Hematopoietic multipotent progenitor cell treated with erythropoietin and hydrocortisone succinate and interleukin-3 and kit ligand, for 6 days (in vitro differentiated cells): ENCODE results near the gene CSGALNACT2.
"Not testable (repeated sequence)": the region's sequence is repeated elsewhere in the genome, so short reads cannot be mapped to it uniquely, and the experiment has no call there.

ENCODE experiments used
- DNase-seq: peaks from one replicate; pipeline ENCODE4 v3.0.0-alpha.2; 2015

The CSGALNACT2 gene, protein sequence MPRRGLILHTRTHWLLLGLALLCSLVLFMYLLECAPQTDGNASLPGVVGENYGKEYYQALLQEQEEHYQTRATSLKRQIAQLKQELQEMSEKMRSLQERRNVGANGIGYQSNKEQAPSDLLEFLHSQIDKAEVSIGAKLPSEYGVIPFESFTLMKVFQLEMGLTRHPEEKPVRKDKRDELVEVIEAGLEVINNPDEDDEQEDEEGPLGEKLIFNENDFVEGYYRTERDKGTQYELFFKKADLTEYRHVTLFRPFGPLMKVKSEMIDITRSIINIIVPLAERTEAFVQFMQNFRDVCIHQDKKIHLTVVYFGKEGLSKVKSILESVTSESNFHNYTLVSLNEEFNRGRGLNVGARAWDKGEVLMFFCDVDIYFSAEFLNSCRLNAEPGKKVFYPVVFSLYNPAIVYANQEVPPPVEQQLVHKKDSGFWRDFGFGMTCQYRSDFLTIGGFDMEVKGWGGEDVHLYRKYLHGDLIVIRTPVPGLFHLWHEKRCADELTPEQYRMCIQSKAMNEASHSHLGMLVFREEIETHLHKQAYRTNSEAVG

DNA sequence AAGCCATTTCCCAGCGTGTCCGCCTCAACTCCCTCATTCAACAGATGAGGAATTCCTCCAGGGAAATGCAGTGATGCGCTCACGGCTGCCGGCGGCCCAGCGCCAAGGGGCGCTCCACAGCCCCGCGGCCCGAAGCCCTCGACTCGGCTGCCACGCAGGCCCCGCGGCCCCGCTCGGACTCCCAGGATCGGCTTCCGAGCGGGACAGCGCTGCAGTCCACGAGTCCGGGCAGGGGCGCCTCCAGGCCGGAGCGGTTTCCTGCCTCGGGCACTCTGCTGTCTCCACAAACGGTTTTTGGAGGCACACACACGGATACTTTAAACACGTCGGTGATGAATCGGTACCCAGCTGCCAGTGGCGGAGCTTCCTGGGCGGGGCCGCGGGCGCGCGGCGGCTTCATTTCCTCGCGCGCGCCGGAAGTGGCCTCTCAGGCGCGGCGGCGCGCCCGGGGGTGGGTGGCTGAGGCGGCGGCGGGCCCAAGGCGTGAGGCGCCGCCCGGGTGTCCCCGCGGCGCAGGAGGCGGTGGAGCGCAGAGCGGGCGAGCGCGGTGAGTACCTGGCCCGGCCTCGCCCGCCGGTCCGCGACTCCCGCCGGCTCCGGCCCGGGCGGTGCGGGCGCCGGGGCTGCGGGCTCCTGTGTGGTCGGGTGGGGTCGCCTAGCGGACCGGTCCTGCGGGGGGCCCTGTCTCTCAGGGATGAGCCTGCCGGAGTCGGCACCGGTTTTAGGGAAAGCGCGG is at the start of gene CSGALNACT2:
TSS of gene CSGALNACT2 (plus strand) at position 425 of the 736 bp plus-strand sequence. CDS start 16,705 bp downstream, outside the sequence.
- DNase-seq: peak; percentile 90

DNA sequence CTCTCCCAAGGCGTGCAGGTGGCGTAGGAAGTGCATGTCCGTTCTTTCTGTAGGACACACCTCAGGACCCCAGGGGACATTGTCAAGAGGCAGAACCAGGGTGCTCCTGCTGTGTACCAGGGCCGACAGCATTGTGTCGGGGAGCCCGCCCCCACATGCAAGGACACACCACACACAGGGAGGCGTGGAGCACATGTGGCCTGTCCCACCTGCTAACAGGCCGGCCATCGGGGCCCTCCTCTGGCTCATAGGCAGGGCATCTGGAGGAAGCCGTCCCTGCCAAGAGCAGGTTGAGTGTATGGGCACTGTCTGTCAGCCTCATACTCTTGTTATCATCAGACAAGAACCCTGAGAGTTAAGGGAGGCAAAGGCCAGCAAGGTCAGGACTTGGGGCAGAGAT is 48.7 kb upstream of the CSGALNACT2 start:
- DNase-seq: no peak

DNA sequence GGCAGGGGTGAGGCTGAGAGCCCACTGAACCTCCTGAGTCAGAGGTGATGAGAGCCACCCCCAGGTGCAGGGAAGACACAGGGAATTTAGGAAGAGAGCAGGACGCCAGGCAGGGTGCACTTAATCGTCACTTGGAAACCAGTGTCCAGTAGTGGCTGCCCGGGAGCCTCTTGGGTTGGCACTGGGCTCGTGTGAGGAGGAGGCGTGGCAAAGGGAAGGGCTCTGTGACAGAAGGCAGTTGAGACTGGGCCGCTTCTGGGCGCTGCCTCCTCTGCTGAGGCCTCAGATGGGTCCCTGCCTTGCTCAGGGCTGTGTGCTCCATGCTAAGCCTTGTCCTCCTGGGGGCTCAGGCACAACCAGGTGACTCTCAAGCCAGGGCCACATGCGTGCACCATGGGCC is 48.1 kb upstream of the CSGALNACT2 start:
- DNase-seq: no peak

DNA sequence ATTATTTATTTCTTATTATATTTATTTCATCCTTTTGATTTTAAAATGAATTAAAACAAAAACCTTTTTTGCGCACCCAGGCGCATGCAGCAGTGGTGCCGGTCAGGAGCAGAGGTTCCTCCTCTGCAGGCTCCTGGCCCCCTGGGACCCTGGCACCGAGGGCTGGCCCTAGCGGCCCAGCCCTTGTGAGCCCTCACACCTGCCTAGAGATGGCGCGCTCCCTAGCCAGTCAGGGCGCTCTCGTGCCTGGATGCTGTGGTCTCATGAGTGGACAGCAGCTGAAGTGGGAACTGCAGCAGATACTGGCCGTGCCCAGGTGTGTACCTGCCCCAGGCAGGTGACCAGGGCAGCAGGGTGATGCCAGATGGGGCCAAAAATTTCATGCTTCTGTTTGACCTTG is 47.6 kb upstream of the CSGALNACT2 start:
- no peak for DNase-seq

DNA sequence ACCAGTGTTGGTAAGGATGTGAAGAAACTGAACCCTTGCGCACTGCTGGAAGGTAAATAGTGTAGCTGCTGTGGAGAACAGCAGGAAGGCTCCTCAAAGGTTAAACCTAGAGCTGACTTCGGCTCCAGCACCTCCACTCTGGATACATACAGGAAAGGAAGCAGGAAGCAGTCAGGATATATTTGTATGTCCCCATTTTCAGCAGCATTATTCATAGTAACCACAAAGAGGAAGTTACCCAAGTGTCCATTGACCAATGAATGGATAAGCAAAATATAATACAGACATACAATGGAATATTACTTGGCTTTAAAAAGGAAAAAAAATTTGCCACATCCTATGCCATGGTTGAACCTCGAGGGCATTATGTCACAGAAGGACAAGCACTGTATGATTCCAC is 46.4 kb upstream of the CSGALNACT2 start:
- peak; percentile 34 for DNase-seq

DNA sequence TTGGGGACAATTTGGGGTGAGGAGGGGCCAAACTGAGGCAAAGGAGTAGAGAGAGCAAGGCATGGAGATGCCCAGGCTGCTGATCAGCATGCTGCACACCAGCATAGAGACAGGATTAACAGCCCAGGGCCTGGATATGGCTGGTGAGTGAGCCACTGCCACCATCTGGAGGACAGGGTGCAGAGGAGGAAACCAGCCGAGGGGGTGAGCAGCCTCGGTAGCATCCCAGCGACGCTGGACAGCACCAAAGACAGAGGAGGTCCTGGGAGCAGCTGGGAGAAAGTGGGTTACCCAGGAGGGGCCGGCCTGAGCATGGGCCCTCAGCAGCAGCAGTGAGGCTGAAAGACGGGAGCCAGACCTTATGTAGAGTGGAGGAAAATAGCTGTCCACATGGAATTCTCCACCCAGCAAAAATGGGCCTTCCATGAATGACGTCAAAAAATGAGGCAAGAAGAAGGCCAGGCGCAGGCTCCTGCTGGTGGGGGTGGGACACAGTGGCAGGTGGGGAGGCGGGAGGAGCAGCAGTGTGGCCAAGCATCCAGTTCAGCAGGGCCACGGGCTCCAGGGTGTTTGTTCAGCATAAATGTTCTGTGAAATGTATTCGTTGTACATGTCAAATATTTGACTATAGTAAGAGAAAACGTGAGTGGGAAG is 44.7 kb upstream of the CSGALNACT2 start:
- peak; percentile 40 for DNase-seq

DNA sequence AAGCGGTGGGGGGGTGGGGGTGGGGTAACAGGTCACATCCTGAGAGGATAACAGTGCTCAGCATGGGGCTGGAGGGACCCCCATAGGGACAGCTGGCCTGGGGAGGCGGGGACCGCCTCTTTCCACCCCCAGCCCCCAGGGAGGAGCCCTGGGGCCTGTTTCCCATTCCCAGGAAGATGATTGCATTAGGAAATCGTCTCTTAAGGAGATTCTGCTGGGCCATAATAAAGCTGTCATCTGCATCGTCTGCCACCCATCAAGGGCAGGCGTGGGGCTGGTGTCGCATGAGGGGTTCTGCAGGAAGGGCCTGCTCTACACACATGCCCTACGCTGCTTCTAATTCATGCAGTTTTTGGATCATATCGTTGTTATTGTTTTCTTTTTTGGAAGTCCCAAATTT is 44.2 kb upstream of the CSGALNACT2 start:
- DNase-seq: no peak

DNA sequence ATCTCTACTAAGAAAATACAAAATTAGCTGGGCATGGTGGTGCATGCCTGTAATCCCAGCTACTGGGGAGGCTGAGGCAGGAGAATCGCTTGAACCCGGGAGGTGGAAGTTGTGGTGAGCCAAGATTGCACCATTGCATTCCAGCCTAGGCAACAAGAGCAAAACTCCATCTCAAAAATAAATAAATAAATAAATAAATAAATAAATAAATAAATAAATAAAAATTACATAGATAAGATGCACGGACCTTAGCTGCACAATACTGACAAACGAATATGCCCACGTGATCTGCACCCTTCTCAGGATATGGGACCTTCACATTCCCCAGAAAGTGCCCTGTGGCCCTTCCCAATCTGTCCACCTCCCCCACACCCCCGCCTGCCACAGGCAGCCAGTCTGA is 38.9 kb upstream of the CSGALNACT2 start:
- not testable (repeated sequence) for DNase-seq

DNA sequence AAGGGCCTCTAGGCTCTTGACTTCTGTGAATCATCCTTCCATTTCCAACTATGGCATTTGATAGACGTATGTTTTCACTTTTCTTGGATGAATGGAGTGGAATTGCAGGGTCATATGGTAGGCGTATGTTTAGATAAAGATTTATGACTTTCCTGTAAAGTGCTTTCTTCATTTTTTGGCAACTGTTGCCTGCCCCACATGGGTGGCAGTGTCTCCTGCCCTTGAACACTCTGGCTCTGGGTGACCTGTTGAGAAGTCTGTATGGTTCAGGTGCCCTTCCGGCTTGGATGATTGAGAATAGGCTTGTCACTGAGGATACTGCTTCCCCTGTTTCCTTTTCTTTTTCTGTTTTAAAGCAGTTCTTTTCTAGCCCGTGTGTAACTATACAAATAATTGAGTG is 38.3 kb upstream of the CSGALNACT2 start:
- no peak for DNase-seq

DNA sequence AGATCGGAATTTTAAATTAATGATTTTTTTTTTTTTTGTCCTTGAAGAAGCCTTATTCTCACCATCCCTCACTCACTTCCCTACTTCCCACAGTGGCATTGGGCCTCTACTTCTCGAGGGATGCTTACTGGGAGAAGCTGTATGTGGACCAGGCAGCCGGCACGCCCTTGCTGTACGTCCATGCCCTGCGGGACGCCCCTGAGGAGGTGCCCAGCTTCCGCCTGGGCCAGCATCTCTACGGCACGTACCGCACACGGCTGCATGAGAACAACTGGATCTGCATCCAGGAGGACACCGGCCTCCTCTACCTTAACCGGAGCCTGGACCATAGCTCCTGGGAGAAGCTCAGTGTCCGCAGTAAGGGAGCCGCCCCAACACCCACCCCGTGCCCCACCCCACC is 37.9 kb upstream of the CSGALNACT2 start:
- DNase-seq: no peak

DNA sequence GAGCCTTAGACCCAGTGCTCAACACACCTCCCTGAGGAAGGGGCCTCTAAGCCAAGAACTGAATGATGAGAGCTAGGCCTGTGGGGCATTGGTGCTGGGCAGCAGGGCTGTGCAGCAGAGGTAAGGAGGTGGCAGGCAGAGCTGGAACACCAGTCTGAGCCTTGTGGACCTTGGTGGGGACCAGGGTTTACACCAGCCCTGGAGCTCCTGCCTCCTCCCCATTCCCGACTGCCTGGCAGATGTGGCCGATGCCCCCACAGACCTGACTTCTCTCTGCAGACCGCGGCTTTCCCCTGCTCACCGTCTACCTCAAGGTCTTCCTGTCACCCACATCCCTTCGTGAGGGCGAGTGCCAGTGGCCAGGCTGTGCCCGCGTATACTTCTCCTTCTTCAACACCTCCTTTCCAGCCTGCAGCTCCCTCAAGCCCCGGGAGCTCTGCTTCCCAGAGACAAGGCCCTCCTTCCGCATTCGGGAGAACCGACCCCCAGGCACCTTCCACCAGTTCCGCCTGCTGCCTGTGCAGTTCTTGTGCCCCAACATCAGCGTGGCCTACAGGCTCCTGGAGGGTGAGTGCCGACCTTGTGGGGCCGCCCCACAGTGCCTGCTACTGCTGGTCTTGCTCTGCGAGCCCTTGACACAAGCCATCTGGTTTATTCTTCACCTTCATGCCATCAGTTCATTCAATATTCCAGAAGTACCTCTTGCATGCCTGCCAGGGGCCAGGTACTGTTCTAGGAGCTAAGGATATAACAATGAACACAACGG is 36.0 kb upstream of the CSGALNACT2 start:
- no peak for DNase-seq

DNA sequence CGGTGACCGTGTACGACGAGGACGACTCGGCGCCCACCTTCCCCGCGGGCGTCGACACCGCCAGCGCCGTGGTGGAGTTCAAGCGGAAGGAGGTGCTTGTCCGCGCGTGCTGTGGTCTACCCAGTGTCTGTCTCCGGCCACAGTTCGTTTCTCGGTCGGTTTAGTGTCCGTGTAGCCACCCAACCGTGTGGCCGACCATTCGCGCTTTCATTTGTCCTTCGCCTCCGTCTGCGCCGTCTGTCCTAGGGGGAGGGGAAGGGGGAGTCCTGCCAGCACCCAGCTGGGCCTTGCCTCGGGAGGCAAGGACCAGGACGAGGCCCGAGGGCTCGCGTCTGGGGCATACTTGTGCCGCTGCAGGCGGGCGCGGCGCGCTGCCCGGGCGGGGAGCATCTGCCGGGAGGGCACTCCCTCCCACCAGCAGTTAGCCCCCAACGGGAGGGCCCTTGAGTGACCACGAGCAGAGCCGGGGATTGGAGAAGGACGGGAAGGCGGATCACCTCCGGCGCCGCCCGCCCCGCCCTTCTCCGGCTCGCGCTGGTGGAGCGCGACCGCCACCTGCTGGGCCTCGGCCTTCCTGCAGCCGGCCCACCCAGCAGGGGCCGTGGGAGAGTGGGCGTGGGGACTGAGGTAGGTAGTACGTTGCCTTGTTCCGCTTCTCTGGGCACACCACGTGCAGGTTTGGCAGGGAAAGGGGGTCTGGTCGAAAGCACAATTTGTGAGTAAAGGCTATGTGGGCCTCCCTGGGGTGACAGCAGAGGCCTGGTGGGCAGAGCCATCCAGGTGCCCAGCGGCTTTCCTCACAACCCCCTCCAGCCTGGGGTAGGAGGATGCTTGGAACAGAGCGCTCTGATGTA is 32.9 kb upstream of the CSGALNACT2 start:
- DNase-seq: peak; percentile 78

DNA sequence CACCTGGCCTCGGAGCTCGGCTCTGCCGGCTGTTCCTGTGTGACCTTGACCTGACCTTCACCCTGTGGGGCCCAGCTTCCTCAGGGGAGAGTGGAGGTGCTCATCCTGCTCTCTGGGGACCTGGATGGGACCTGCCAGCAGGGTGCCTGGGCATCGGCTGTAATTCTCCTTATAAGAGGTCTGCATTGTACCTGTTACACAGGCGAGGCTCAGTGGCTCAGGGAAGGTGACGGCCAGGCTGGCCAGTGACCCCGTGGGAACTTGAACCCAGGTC is 32.4 kb upstream of the CSGALNACT2 start:
- DNase-seq: no peak

DNA sequence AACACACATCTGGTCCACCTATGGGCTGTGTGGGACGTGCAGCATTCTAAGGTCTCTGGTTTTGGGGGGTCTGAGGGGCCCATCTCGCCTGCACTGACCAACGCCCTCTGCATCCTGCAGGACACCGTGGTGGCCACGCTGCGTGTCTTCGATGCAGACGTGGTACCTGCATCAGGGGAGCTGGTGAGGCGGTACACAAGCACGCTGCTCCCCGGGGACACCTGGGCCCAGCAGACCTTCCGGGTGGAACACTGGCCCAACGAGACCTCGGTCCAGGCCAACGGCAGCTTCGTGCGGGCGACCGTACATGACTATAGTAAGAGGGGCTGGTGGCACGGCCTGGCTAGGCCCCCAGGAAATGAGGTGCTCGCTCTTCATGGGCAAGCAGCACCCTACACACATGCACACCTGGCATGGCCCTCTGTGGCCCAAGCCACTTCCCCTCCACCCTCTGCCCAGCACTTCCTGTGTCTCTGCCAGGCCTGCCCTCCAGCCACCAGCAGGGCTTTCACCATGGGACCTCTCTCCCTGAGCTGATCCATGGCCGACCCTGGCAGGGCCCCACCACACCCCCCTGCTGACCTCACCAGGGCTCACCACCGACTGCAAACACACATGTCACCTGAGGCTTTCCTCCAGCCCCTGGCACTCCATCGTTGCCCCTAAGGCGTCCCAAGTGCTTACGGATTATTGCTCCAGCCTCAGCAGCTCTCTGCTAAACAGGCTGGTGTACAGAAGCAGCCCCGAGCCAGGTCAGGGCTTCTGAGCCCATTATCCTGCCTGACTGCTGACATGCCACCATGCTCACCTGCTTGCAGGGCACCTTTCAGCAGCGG is 31.8 kb upstream of the CSGALNACT2 start:
- DNase-seq: no peak

DNA sequence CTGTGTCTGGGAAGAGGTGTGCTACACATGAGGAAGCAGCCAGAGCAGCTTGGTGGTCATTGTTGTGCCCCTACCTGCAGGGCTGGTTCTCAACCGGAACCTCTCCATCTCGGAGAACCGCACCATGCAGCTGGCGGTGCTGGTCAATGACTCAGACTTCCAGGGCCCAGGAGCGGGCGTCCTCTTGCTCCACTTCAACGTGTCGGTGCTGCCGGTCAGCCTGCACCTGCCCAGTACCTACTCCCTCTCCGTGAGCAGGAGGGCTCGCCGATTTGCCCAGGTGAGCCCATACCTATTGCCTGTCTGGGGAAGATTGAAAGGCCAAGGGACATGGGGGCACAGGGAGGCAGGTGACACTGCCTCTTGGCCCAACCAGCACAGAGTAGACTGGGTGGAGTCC is 29.3 kb upstream of the CSGALNACT2 start:
- DNase-seq: no peak

DNA sequence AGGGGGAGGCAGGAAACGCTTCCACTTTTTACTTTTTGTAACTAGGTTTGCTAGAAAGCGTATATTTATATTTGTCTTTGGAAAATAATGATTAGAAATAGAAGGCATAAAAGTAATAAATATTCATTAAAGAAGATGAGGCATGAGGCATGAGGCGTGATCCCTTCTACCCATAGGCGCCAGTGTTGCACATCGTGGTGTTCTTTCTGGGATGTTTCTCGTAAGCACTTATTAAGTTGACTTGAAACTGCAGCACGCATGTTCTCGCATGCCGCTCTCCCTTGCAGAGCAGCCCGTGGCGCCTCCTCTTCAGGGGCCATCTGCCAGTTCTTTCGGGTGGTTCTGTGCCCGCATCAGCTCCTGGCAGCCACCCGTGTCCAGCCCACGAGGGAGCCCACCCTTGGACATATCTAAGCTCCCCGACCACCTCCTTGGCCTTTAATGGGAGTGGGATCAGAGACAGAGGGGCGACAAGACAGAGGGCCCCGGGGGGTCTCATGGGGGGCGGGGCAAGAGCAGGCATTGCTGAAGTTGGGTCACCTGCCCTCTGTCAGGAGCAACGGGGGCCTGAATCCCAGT is 28.5 kb upstream of the CSGALNACT2 start:
- no peak for DNase-seq

DNA sequence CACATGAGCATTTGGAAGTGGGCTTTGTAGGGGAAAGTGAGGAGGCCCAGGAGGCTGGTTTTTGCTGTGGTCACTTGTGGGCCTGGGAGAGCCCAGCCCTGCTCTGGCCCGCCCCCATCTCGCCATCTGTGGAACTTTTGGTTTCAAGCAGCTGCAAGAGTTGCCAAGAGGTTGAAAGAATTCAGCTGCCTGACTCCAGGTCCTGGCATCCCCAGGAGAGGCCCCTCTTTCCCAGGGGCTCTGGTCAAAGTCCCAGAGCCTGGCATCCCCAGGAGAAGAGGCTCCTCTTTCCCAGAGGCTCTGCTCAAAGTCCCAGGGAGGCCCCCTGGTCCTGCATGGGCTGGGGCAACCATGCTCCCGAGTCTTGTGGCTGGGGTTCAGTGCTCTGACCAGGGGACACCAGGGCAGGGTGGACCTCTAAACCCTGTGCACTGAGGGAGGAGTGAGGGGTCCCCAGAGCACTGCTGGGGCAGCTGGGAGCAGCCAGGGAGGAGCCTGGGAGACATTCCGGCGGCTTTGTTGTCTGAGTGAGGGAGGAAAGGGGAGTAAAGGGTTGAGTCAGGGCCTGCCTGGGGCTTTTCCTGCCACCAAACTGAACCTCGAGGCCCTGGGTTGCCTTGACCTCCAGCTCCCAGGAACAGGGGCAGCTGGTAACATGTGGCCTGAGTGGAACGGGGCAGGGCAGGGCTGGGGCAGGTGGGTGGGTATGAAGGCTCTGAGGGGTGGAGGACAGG is 27.7 kb upstream of the CSGALNACT2 start:
- no peak for DNase-seq

DNA sequence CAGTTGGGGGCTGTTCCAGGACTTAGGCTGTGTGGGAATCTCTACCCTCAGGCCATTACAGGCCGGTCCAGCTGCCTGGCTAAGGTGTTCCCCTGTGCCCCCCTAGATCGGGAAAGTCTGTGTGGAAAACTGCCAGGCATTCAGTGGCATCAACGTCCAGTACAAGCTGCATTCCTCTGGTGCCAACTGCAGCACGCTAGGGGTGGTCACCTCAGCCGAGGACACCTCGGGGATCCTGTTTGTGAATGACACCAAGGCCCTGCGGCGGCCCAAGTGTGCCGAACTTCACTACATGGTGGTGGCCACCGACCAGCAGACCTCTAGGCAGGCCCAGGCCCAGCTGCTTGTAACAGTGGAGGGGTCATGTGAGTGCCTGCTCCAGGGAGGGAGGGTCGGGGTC is 27.1 kb upstream of the CSGALNACT2 start:
- DNase-seq: no peak

DNA sequence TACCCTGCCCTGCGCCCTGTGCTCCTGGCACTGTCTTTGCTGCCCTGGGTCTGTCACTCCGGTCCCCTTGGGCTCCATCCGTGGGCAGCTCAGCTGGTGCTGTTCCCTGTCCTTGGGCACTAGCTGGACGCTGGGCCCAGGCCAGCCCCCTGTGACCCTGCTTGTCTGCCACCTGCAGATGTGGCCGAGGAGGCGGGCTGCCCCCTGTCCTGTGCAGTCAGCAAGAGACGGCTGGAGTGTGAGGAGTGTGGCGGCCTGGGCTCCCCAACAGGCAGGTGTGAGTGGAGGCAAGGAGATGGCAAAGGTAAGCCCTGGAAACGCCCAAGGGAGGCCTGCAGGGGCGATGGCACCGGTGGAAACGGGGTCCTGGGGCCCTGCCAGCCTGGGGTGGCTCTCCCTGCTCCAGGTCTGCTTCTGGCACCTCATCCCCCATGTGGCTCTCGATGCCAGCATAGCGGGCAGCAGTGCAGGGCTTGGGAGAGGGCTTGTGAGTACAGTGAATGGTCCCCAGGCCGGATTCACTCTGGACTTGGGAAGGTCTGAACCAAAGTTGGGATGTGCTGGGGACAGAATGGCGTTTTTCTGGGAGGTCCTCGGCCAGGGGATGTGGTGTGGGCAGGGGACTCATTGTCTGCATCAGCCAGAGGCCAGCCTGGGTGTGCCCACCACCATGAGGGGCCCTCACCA is 26.2 kb upstream of the CSGALNACT2 start:
- DNase-seq: no peak
